ENCODE data around the gene GNAT1. TPM values are rescaled to one million over a fixed set of nuclear protein-coding genes. Genes with fewer than 3 reads are reported as not detected.

Gene GNAT1
- total RNA-seq, 1 experiment from 2014 or later, result not detected

GRCh38 chr3:50246517-50246954, 55.1 kb downstream of the GNAT1 start:
- H3K27me3 Mint-ChIP-seq (ENCODE audit: insufficient read depth, unreplicated experiment), result no peaks in the 10 kb centered on the region
- intact Hi-C loops (cut with micrococcal nuclease), result loop anchor here (1.0 kb wide), 3 partner anchors 10 to 27 kb away; partner anchors contain the start of gene GNAI2
- CTCF ChIA-PET, result interaction anchor here (0.5 to 5.8 kb wide), 39 partner anchors 9 to 683 kb away, joined by 3 to 107 read pairs (median 4); partner anchors contain the start of genes GNAI2, GNAT1, IFRD2 and SEMA3B
- no TSS peak for BruUV-seq (replicated peaks)
- no peak for TF ChIP-seq CTCF (IDR thresholded peaks at IDR 0.05; ENCODE audit: unreplicated experiment)
- peak; percentile 94 for DNase-seq (ENCODE audit: unreplicated experiment)
- peaks cover 15% of the 10 kb centered on the region for H3K36me3 Mint-ChIP-seq (ENCODE audit: insufficient read depth, unreplicated experiment)
- peaks cover 56% of the 10 kb centered on the region for H3K4me1 Mint-ChIP-seq (ENCODE audit: insufficient read depth, unreplicated experiment)
- POLR2A ChIA-PET, result interaction anchor here (0.6 to 4.6 kb wide), 17 partner anchors 10 to 1422 kb away, joined by 3 to 102 read pairs (median 4); partner anchors contain the start of genes GNAI2, HYAL3, IFRD2 and NAA80
- H3K9me3 Mint-ChIP-seq (ENCODE audit: unreplicated experiment), result no peaks in the 10 kb centered on the region
- H3K27ac Mint-ChIP-seq (ENCODE audit: low read depth, unreplicated experiment), result peak overlapping the region; percentile 91
- H3K4me3 Mint-ChIP-seq (ENCODE audit: unreplicated experiment), result peak overlapping the region; percentile 55

Small RNAs within 50 kb of the gene (microRNA-seq; reads per million reads assigned to microRNA genes)
- gene MIR566, result not detected
- not detected for gene MIR5787

Other genes starting within 250 kb of the GNAT1 start
- 138 TPM in 2 replicates for gene RBM5, start 102.7 kb upstream of the GNAT1 start, total RNA-seq (2022)
- gene SEMA3F, start 36.3 kb upstream of the GNAT1 start, total RNA-seq (2022), result 34.6 and 51.5 TPM in 2 replicates
- gene SLC38A3, start 13.7 kb downstream of the GNAT1 start, total RNA-seq (2022), result not detected in 2 replicates
- gene GNAI2, start 44.6 kb downstream of the GNAT1 start, total RNA-seq (2022), result 122 and 123 TPM in 2 replicates
- gene SEMA3B, start 77.5 kb downstream of the GNAT1 start, total RNA-seq (2022), result 7.6 and 12.5 TPM in 2 replicates
- 0.20 TPM in 1 of 2 replicates, not detected in the other for gene LSMEM2, start 87.5 kb downstream of the GNAT1 start, total RNA-seq (2022)
- gene IFRD2, start 100.8 kb downstream of the GNAT1 start, total RNA-seq (2022), result 135 and 182 TPM in 2 replicates
- 2.3 and 4.7 TPM in 2 replicates for gene HYAL3, start 107.8 kb downstream of the GNAT1 start, total RNA-seq (2022)
- gene NAA80, start 107.8 kb downstream of the GNAT1 start, total RNA-seq (2022), result 11.4 and 12.4 TPM in 2 replicates
- gene HYAL1, start 112.0 kb downstream of the GNAT1 start, total RNA-seq (2022), result 0.42 and 0.70 TPM in 2 replicates
- gene HYAL2, start 131.1 kb downstream of the GNAT1 start, total RNA-seq (2022), result 11.6 and 12.6 TPM in 2 replicates
- gene TUSC2, start 136.6 kb downstream of the GNAT1 start, total RNA-seq (2022), result 14.5 and 20.4 TPM in 2 replicates
- 24.3 and 32.0 TPM in 2 replicates for gene RASSF1, start 149.2 kb downstream of the GNAT1 start, total RNA-seq (2022)
- 0.68 and 1.0 TPM in 2 replicates for gene ZMYND10, start 154.1 kb downstream of the GNAT1 start, total RNA-seq (2022)
- 21.1 and 22.1 TPM in 2 replicates for gene NPRL2, start 159.2 kb downstream of the GNAT1 start, total RNA-seq (2022)
- gene CYB561D2, start 159.3 kb downstream of the GNAT1 start, total RNA-seq (2022), result 24.0 and 24.1 TPM in 2 replicates
- gene TMEM115, start 167.9 kb downstream of the GNAT1 start, total RNA-seq (2022), result 31.9 and 40.3 TPM in 2 replicates